WTC11 (cell line): ENCODE data around the gene ATP6V0E1. TPM values are rescaled to one million over a fixed set of nuclear protein-coding genes. Genes with fewer than 3 reads are reported as not detected.

ENCODE experiments used
- ATAC-seq: fragments of 200-7000 bp; cut with Tn5 transposase; 2 replicates; pipeline ENCODE4 v1.10.0; 2021; ENCODE audit warnings: mild to moderate bottlenecking, moderate library complexity
- CTCF ChIA-PET: fragments of 300-600 bp; sonication (Branson Sonifier 250); formaldehyde crosslinking; loops from one replicate; lab custom pipeline; 2021; ENCODE audit warnings: antibody characterized with exemption; lab: Charles Lee
- POLR2A ChIA-PET: fragments of 350-600 bp; sonication (Branson Sonifier 250); formaldehyde crosslinking; loops from one replicate; lab custom pipeline; 2021; ENCODE audit warnings: antibody characterized with exemption; lab: Charles Lee
- DNase-seq: peaks from one replicate; pipeline ENCODE4 v3.0.0; 2021; ENCODE audit warnings: low spot score
- H3K27ac Mint-ChIP-seq: 2 replicates; pipeline ENCODE4 v1.8.0; 2021; ENCODE audit warnings: mixed read lengths
- H3K27me3 Mint-ChIP-seq: 2 replicates; pipeline ENCODE4 v1.8.0; 2021; ENCODE audit warnings: low read depth, mild to moderate bottlenecking, moderate library complexity, mixed read lengths
- H3K36me3 Mint-ChIP-seq: 2 replicates; pipeline ENCODE4 v1.8.0; 2021; ENCODE audit warnings: mixed read lengths
- H3K4me1 Mint-ChIP-seq: 2 replicates; pipeline ENCODE4 v1.8.0; 2022; ENCODE audit warnings: mixed read lengths
- H3K4me3 Mint-ChIP-seq: 2 replicates; pipeline ENCODE4 v1.8.0; 2021; ENCODE audit warnings: mild to moderate bottlenecking, moderate library complexity, mixed read lengths
- H3K9me3 Mint-ChIP-seq: 2 replicates; pipeline ENCODE4 v1.8.0; 2021; ENCODE audit warnings: mixed read lengths
- CBFB ChIP-seq: sonication (generic); formaldehyde crosslinking; IDR thresholded peaks from 2 replicates; pipeline ENCODE4 v1.8.1; 2022; ENCODE audit warnings: mild to moderate bottlenecking, low read depth, missing genetic modification reagents
- FOXJ3 ChIP-seq: sonication (generic); formaldehyde crosslinking; IDR thresholded peaks from 2 replicates; pipeline ENCODE4 v1.9.0; 2021; ENCODE audit warnings: missing genetic modification reagents, mild to moderate bottlenecking, borderline replicate concordance
- HMGA2 ChIP-seq: fragments of 250-450 bp; sonication (Bioruptor Pico); IDR thresholded peaks from 2 replicates; pipeline ENCODE4 v1.4.0; 2021; ENCODE audit warnings: mild to moderate bottlenecking, moderate library complexity
- SOX15 ChIP-seq: fragments of 250-450 bp; sonication (Bioruptor Pico); IDR thresholded peaks from 2 replicates; pipeline ENCODE4 v1.9.0; 2021; ENCODE audit warnings: mild to moderate bottlenecking
- TEAD4 ChIP-seq: sonication (generic); formaldehyde crosslinking; IDR thresholded peaks from 2 replicates; pipeline ENCODE4 v1.8.0; 2022; ENCODE audit warnings: mild to moderate bottlenecking, missing genetic modification reagents
- ZBTB21 ChIP-seq: sonication (generic); formaldehyde crosslinking; IDR thresholded peaks from 2 replicates; pipeline ENCODE4 v1.8.1; 2023; ENCODE audit warnings: mild to moderate bottlenecking, missing genetic modification reagents, borderline replicate concordance
- ZNF317 ChIP-seq: sonication (generic); formaldehyde crosslinking; IDR thresholded peaks from 2 replicates; pipeline ENCODE4 v1.8.1; 2023; ENCODE audit warnings: low read depth, mild to moderate bottlenecking, moderate library complexity, missing genetic modification reagents, borderline replicate concordance
- total RNA-seq: library from RNA; stranded (reverse); gene quantifications from 3 replicates; pipeline ENCODE4 v1.2.3, GENCODE V29; 2021
- TF ChIP-seq, protein P1 (sequence below): sonication (generic); formaldehyde crosslinking; conservative IDR thresholded peaks from 2 replicates; pipeline ENCODE4 v1.8.1; 2023; ENCODE audit warnings: mild to moderate bottlenecking, low read depth, missing genetic modification reagents, moderate library complexity
- TF ChIP-seq, protein P2 (sequence below): sonication (generic); formaldehyde crosslinking; IDR thresholded peaks from 2 replicates; pipeline ENCODE4 v1.8.1; 2023; ENCODE audit warnings: mild to moderate bottlenecking, missing genetic modification reagents, moderate library complexity
- TF ChIP-seq, protein P3 (sequence below): sonication (generic); formaldehyde crosslinking; IDR thresholded peaks from 2 replicates; pipeline ENCODE4 v1.8.0; 2022; ENCODE audit warnings: missing genetic modification reagents
- TF ChIP-seq, protein P4 (sequence below): sonication (generic); formaldehyde crosslinking; conservative IDR thresholded peaks from 2 replicates; pipeline ENCODE4 v1.8.1; 2022; ENCODE audit warnings: mild to moderate bottlenecking, missing genetic modification reagents
- TF ChIP-seq, protein P5 (sequence below): sonication (generic); formaldehyde crosslinking; IDR thresholded peaks from 2 replicates; pipeline ENCODE4 v1.8.0; 2023; ENCODE audit warnings: missing genetic modification reagents
- TF ChIP-seq, protein P6 (sequence below): sonication (generic); formaldehyde crosslinking; IDR thresholded peaks from 2 replicates; pipeline ENCODE4 v1.8.0; 2022; ENCODE audit warnings: mild to moderate bottlenecking, missing genetic modification reagents
- TF ChIP-seq, protein P7 (sequence below): sonication (generic); formaldehyde crosslinking; IDR thresholded peaks from 2 replicates; pipeline ENCODE4 v1.8.1; 2022; ENCODE audit warnings: low read depth, missing genetic modification reagents, borderline replicate concordance

Gene ATP6V0E1
- total RNA-seq, 1 experiment from 2014 or later: 80.9 TPM

DNA sequence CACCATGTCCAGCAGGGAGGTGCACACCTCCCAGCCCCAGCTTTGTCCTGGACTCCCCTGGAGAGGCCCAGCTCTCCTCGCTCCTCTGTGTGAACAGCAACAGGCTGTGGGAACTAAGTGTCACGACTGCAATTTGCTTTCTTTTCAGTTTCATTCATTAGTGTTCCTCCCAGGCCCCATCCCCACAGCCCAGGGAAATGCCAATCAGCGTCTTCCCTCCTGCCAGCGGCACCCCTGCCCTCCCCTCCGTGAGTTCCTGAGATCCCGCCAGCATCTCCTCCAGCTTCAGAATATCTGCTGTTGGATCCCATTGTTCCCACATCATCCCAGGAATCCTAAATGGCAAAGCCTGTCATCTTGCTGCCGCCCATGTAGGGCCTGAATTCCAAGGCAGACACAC is 37.4 kb upstream of the ATP6V0E1 start (continued):
- TF ChIP-seq, protein P1, sequence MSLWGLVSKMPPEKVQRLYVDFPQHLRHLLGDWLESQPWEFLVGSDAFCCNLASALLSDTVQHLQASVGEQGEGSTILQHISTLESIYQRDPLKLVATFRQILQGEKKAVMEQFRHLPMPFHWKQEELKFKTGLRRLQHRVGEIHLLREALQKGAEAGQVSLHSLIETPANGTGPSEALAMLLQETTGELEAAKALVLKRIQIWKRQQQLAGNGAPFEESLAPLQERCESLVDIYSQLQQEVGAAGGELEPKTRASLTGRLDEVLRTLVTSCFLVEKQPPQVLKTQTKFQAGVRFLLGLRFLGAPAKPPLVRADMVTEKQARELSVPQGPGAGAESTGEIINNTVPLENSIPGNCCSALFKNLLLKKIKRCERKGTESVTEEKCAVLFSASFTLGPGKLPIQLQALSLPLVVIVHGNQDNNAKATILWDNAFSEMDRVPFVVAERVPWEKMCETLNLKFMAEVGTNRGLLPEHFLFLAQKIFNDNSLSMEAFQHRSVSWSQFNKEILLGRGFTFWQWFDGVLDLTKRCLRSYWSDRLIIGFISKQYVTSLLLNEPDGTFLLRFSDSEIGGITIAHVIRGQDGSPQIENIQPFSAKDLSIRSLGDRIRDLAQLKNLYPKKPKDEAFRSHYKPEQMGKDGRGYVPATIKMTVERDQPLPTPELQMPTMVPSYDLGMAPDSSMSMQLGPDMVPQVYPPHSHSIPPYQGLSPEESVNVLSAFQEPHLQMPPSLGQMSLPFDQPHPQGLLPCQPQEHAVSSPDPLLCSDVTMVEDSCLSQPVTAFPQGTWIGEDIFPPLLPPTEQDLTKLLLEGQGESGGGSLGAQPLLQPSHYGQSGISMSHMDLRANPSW (CRISPR knock-in tag): no peak
- TF ChIP-seq, protein P2, sequence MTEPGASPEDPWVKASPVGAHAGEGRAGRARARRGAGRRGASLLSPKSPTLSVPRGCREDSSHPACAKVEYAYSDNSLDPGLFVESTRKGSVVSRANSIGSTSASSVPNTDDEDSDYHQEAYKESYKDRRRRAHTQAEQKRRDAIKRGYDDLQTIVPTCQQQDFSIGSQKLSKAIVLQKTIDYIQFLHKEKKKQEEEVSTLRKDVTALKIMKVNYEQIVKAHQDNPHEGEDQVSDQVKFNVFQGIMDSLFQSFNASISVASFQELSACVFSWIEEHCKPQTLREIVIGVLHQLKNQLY (CRISPR knock-in tag): no peak
- no peak for TF ChIP-seq FOXJ3 (CRISPR knock-in tag)
- TF ChIP-seq SOX15: no peak
- TF ChIP-seq, protein P3, sequence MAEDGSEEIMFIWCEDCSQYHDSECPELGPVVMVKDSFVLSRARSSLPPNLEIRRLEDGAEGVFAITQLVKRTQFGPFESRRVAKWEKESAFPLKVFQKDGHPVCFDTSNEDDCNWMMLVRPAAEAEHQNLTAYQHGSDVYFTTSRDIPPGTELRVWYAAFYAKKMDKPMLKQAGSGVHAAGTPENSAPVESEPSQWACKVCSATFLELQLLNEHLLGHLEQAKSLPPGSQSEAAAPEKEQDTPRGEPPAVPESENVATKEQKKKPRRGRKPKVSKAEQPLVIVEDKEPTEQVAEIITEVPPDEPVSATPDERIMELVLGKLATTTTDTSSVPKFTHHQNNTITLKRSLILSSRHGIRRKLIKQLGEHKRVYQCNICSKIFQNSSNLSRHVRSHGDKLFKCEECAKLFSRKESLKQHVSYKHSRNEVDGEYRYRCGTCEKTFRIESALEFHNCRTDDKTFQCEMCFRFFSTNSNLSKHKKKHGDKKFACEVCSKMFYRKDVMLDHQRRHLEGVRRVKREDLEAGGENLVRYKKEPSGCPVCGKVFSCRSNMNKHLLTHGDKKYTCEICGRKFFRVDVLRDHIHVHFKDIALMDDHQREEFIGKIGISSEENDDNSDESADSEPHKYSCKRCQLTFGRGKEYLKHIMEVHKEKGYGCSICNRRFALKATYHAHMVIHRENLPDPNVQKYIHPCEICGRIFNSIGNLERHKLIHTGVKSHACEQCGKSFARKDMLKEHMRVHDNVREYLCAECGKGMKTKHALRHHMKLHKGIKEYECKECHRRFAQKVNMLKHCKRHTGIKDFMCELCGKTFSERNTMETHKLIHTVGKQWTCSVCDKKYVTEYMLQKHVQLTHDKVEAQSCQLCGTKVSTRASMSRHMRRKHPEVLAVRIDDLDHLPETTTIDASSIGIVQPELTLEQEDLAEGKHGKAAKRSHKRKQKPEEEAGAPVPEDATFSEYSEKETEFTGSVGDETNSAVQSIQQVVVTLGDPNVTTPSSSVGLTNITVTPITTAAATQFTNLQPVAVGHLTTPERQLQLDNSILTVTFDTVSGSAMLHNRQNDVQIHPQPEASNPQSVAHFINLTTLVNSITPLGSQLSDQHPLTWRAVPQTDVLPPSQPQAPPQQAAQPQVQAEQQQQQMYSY: no peak
- TF ChIP-seq, all 79 proteins: peak for 0

DNA sequence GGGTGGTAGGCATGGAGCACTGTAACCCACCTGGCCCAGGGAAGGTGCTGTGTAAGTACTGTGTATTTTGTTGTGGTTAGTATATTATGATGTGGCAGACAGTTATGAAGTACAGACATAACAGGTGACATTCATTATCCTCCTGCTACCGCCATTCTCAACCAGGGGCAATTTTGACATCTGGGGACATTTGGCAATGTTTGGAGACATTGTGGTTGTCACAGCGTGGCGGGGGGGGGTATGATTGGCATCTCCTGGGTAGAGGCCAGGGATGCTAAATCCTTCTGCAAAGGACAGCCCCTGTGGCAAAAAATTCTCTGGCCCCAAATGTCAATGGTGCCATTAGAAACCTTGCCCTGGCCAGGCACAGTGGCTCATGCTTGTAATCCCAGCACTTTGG is 34.1 kb upstream of the ATP6V0E1 start:
- ATAC-seq (no peak), DNase-seq (no peak)
- Mint-ChIP-seq H3K4me3 (no peak overlapping the region), H3K9me3 (no peaks in the 10 kb centered on the region), H3K4me1 (no peaks in the 10 kb centered on the region), H3K36me3 (peaks cover 28% of the 10 kb centered on the region), H3K27me3 (peaks cover 8% of the 10 kb centered on the region), H3K27ac (no peak overlapping the region)
- TF ChIP-seq, protein P4, sequence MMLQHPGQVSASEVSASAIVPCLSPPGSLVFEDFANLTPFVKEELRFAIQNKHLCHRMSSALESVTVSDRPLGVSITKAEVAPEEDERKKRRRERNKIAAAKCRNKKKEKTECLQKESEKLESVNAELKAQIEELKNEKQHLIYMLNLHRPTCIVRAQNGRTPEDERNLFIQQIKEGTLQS: no peak
- TF ChIP-seq HMGA2 (CRISPR knock-in tag) (no peak), ZBTB21 (CRISPR knock-in tag) (no peak), CBFB (CRISPR knock-in tag) (no peak), ZNF317 (no peak), TEAD4 (CRISPR knock-in tag) (no peak)
- TF ChIP-seq, protein P5, sequence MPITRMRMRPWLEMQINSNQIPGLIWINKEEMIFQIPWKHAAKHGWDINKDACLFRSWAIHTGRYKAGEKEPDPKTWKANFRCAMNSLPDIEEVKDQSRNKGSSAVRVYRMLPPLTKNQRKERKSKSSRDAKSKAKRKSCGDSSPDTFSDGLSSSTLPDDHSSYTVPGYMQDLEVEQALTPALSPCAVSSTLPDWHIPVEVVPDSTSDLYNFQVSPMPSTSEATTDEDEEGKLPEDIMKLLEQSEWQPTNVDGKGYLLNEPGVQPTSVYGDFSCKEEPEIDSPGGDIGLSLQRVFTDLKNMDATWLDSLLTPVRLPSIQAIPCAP (CRISPR knock-in tag): no peak
- TF ChIP-seq, protein P6, sequence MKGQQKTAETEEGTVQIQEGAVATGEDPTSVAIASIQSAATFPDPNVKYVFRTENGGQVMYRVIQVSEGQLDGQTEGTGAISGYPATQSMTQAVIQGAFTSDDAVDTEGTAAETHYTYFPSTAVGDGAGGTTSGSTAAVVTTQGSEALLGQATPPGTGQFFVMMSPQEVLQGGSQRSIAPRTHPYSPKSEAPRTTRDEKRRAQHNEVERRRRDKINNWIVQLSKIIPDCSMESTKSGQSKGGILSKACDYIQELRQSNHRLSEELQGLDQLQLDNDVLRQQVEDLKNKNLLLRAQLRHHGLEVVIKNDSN (CRISPR knock-in tag): no peak
- TF ChIP-seq, protein P7, sequence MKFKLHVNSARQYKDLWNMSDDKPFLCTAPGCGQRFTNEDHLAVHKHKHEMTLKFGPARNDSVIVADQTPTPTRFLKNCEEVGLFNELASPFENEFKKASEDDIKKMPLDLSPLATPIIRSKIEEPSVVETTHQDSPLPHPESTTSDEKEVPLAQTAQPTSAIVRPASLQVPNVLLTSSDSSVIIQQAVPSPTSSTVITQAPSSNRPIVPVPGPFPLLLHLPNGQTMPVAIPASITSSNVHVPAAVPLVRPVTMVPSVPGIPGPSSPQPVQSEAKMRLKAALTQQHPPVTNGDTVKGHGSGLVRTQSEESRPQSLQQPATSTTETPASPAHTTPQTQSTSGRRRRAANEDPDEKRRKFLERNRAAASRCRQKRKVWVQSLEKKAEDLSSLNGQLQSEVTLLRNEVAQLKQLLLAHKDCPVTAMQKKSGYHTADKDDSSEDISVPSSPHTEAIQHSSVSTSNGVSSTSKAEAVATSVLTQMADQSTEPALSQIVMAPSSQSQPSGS (CRISPR knock-in tag): no peak
- CTCF ChIA-PET: interaction anchor here (2.0 to 4.2 kb wide), 2 partner anchors 9 to 10 kb away, joined by 9 to 16 read pairs; partner anchors contain the start of gene RPL26L1
- POLR2A ChIA-PET: no interaction called here
